22Rv1 (cell line): Measurements from ENCODE around the gene RBM44.

ENCODE experiments used
- CTCF ChIP-seq: fragments of 450-650 bp; IDR thresholded peaks from 2 replicates; pipeline ENCODE4 v1.5.1; 2017; ENCODE audit warnings: mild to moderate bottlenecking
- ZFX ChIP-seq: fragments of 450-650 bp; IDR thresholded peaks from 2 replicates; pipeline ENCODE4 v1.6.1; 2017; ENCODE audit warnings: antibody characterized with exemption, borderline replicate concordance

DNA sequence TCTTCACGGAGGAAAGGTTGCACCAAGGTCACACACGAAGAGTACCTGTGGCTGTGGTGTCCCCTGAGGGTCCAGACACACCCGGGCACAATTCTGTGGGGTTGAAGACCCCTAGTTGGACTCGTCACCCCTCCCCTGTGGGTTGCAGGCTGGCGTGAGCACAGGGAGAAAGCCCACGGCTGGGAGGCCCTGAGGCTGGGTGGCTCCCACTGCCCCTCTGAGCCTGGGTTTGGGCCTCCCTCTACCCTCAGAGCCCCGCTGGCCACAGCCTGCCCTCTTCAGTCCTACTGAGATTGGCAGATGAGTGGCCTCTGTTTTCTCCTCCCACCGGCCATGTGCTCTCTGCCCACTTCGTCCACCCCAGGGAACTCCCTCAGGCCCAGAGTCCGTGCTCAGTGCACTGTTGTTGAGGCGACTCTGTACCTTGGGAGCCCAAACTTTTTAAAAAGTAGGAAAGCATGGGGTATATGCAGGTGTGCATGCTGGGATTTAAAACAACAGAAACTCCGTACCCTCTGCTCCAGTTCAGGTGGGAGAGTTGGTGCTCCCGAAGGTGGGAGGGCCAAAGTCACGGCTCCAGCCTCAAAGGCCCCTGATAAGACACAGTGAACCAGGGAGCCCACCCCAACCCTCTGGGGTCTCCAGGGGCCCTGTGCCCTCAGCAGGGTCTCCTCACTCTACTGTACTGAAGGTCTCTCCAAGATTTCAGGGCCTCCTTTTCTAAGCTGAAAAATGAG is 79.9 kb downstream of the RBM44 start:
- no peak for TF ChIP-seq CTCF
- TF ChIP-seq ZFX: no peak
